ENCODE measurements around the gene PITPNB.

The PITPNB gene

DNA sequence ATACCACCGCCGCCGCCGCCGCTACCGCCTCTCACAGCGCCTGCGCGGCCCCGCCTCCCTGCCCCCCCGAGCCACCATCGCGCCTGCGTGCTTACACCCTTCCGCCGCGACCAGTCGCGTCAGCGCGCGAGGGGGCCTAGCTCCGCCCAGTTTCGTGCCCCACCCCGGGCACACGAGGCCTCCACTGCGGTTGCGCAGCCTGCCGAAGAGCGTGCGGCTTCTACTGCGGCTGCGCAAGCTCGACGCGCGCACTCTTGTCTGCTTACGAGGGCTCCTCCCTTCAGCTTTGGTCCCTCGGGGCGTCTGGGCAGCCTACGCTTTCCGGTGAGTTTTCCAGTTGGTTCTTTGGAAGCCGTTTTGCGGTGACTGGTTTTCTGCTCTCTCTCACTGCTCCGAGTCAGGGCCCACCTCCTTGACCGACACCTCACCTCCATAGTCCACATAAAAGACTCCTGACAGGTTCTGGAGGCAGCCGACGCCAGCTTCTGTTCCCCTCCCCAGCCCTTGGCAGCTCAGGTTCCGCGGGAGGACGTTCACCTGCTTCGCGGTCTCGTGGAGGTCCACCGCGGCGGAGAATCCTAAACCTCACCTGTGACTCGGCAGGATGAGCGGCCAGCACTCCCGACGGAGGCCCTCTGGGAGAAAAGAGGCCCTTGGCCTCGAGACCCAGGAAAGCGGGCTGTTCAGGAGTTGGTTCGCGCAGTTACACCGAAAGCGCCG, at the start of gene PITPNB:
Gene PITPNB, minus strand, starts transcription at position 35 of the 720 bp plus-strand sequence. CDS start 65 bp downstream, outside the sequence.
- DNase-seq: peak; percentile 99 to 100 (median 100)

GRCh38 chr22:27966168-27967064, 47.4 kb upstream of the PITPNB start:
- no peak for DNase-seq

DNA sequence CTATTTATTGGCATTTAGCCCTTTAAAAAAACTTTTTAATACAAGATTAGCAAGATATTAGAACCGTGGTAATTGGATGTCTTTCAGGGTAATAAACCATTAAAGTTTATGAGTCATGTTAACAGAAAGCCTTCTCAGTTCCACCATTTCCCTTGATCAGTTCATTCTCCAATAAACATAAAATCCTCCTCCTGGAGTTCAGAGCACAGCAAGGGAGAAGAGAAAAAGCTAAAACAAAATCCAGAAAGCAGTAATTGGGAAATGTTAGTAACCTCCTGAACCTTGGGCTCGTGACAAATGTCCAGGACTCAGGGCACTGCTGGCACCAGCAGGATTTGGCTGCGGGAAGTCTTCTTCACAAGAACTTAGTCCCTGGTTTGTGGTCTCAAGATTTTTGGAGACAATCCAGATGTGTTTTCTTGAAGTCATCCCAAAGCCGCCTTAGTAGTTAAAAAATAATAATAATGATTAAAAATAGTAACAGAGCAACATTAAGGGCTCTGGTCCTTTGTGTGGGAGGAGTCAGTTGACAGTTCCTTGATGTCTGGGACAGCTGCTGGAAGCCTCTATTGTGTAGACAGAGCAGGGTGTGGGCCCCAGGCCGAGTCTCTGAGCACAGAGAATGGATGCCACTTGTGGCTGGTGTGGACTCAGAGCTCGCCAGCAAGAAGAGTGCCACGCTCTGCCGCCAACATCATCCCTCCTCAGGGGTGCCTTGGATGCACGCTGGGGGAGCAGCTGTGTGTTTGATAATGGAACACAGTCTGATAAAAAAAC, 43.4 kb upstream of the PITPNB start:
- no peak for DNase-seq

DNA sequence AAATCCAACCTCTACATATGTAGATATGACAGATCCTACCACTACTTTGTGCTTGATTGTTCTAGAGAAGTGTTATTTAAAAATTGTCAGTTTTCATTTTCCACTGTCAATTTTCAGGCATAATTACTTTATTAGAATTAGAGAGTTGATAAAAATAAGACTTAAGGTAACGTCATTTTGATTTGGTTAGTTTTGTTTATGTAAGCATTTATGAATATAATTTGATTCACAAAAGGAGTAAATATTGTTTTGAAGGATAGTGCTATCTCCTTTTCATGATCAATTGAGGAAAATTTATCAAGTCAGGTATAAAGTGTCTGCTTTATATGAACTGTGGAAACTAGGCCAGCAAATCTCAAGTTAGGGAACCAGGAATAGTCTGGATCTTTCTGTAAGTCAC, 42.6 kb upstream of the PITPNB start:
- no peak for DNase-seq

GRCh38 chr22:27961182-27961581, 42.1 kb upstream of the PITPNB start:
- no peak for DNase-seq

DNA sequence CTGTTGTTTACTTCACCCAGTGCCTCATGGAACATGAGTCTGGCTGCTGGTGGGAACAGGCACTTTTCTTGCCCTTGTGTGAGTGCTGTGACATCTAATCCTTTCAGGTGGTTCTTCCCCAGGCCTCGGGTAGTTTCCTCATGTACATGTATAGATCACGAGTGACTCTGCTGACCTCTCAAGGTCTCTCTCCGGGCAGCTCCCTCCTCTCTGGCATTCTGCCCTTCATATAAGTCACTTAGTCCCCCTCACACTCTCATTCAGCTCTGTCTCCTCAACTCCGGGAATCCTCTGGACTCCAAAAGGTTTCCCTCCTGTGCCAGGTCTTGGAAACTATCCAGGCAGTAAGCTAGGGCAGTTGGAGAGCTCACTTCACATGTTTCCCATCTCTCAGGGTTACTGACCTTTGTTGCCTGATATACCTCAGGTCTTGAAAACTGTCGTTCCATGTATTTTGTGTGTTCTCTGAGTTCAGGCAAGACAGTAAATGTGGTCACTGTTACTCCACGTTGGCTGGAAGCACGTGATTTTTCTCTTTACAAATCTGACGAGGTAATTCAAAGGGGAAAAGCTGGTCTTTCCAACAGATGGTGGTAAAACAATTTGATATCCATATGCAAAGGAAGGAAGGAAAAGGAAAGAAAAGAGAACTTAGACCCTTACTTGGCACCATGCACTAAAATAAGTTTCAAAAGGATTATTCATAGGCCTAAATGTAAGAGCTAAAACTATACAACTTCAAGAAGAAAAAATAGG, 40.5 kb upstream of the PITPNB start:
- DNase-seq: no peak

DNA sequence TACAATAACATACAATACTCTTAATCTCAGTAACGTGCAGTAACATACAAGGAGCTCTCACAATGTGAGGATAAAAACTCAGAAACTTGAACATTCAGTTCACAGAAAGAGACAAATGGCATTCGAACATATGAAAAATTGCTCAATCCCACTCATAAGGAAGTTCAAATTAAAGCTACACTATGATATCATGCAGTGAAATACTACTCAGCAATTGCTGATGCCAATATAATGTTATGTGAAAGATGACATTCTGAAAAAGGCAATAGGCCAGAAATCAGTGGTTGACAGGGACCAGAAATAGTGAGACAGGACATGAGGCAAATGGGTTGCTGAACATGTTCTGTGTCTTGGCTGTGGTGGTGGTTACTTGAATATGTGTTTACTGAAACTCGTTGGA, 33.7 kb upstream of the PITPNB start:
- peak; percentile 37 to 75 (median 72) for DNase-seq

GRCh38 chr22:27952091-27952490, 33.0 kb upstream of the PITPNB start:
- DNase-seq: peak; percentile 63 to 68 (median 63)

DNA sequence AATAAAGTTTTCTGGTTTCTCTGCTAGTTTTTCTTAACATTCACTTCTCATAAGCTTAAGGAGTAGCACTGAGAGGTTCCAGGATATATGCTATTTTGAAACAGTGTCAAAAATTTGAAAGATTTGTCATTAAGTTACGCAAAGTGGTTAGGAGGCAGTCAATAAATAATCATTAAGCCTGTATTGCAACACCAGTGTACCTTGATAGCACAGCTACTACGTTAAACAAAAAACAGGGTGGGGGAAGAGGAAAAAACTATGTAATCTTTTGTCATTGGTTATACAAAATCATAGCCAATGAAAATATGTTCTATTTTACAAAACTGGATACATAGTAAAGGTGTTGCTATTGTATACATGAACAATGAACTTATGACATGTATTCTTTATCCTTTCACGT, 30.4 kb upstream of the PITPNB start:
- DNase-seq: no peak

DNA sequence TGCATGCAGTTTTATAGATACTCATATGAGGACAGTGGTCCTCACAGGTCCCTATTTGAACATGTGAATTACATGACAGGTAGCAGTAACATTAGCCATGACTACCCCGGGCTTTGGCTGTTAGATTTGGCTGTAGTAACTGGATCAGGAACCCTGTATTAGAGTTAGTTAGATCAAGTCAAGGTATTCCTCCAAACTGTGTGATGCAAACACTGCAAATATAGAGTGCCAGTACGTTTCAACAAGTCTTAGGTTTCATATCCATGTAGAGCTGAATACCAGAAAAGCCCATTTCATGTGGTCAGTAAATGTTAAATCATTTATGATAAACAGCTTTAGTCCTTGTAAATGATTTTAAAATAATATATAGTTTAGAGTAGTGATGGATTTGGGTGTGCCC, 29.5 kb upstream of the PITPNB start:
- DNase-seq: no peak

- DNase-seq: no peak
These were observed 28.4 kb upstream of the PITPNB start for GRCh38 chr22:27947448-27947847.

DNA sequence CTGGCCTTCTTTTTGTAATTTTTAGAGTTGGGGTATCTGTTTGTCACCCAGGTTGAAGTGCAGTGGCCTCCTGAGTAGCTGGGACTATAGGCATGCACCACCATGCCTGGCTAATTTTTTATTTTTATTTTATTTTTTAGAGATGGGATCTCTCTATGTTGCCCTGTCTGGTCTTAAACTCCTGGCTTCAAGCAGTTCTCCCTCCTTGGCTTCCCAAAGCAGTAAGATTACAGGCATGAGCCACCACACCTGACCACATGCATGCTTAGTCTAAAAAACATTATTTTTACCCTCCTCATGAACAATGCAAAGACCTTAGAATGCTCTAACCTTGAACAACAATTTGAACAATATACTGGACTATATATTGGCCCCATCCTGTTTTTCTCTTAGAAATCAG, 22.1 kb upstream of the PITPNB start:
- DNase-seq: no peak

DNA sequence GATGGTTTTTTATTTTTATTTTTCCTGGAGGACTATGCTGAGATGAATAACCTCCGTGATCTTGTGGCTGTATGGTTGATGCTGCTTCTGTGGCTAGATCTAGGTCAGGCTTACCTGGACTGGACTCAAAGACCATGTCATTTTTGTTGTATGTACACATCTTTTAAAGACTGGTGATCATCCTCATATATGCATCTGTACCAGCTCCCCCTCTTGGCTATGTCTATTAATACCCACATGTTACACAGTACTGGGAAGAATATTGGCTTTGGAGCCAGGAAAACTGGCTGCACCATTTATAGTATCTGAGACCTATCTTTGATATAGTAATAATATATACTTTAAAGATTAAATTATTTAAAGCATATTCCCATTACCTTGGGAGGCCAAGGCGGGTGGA, 18.4 kb upstream of the PITPNB start:
- DNase-seq: peak in 2 of 3 donors; percentile 7 to 23

- DNase-seq: no peak
These were observed 16.8 kb upstream of the PITPNB start for GRCh38 chr22:27935897-27936296.

DNA sequence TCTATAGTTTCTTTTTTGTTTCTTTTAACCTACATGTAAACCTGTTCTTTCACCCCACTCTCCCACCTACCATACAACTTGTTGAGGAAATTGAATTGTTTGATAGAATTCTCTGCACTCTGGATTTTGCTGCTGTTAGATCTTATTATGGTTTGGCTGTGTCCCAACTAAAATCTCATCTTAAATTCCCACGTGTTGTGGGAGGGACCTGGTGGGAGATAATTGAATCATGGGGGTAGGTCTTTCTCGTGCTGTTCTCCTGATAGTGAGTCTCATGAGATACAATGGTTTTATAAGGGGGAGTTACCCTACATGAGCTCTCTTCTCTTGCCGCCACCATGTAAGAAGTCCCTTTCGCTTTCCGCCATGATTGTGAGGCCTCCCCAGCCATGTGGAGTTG, 15.0 kb upstream of the PITPNB start:
- no peak for DNase-seq

DNA sequence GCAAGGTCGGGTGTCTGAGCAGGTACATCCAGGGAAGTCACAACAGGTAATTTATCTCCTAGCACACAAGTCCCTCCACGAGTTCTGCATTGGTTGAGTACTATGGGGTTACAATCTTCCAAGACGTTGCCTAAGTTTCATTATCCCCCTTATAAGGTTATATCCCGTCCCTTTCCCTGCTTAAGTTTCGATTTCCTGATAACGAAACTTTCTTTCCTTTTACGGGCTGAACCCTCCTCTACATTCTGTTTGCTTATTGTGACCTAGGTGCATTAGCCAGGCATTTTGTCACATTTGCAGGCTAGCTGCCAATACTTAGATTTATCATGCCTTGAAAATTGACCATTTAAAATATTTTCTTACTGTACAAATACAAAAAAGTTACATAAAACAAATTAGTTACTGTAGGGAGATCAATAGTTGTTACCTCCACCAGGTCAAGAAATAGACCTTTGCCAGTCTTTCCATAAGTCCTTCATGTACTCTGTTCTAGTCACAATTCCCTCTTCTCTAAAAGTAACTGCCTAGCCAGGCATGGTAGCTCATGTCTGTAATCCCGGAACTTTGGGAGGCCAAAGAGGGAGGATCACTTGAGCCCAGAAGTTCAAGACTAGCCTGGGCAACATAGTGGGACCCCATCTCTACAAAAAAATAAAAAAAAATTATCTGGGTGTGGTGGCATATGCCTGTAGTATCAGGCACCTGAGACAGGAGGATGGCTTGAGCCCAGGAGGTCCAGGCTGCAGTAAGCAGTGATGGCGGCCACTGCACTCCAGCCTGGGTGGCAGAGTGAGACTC, 14.3 kb upstream of the PITPNB start:
- no peak for DNase-seq

- no peak for DNase-seq
These were observed 11.4 kb upstream of the PITPNB start for GRCh38 chr22:27930331-27931060.

GRCh38 chr22:27927608-27928007, 8.6 kb upstream of the PITPNB start:
- no peak for DNase-seq

GRCh38 chr22:27925331-27925730, 6.3 kb upstream of the PITPNB start:
- no peak for DNase-seq

- peak; percentile 31 to 48 (median 35) for DNase-seq
These were observed 1.1 kb upstream of the PITPNB start for GRCh38 chr22:27919942-27920755.

Measured in suppressor macrophage treated with lipopolysaccharide for 1 hour (primary cell).